Measurements from ENCODE around the gene PLEKHG2. TPM values are rescaled to one million over a fixed set of nuclear protein-coding genes. Genes with fewer than 3 reads are reported as not detected.

PLEKHG2 gene
- total RNA-seq (17.7 and 25.3 TPM in 2 replicates), polyA plus RNA-seq (34.0 and 44.0 TPM in 2 replicates)

DNA sequence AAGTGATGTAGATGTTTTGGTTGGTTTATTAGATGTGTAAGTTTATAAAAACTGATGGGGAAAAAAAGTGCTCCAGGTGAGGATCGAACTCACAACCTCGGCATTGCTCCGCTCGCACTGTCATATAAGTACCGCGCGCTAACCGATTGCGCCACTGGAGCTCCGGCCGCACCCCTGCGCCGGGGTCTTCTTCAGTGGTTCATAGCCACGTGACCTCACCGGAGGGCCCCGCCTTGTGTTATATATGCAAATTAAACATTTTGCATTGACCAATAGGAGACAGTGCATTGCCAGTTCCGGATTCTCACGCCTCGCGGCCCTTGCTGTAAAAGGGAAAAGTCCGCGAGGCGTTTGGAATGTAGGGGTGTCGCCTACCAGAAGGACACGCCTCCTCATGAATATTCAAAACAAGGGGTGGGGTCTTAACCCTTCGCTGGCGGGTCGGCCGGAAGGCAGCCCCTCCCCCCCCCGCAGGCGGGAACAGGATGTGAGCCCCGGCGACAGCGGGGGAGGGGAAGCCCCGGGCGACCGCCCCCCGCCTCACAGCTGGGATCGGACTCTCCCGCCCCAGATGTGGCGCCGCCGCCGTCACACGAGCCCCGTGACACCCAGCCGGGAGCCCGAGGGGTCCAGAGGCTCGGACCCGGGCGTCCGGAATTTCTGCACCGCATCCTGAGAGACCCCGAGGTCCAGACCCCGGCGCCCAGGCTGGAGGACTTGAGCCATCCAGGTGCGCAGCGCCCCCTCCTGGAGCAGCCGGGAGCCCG, at the start of gene PLEKHG2:
TSS of gene PLEKHG2 (plus strand) at position 570 of the 767 bp plus-strand sequence. CDS start 1,418 bp downstream, outside the sequence.
- no peaks in the 10 kb centered on the region for H3K9me2 ChIP-seq (replicated peaks; ENCODE audit: insufficient read depth)
- H3K36me3 ChIP-seq (replicated peaks; ENCODE audit: insufficient read depth, low read depth) = no peaks in the 10 kb centered on the region
- no peaks in the 10 kb centered on the region for H3K9me3 ChIP-seq (ENCODE audit: low read depth)
- WGBS (ENCODE audit: low lambda C conversion rate, missing lambda C conversion rate) = under 1% methylated on average over 49 of the region's 60 CpGs
- no peaks in the 10 kb centered on the region for H3K27me3 ChIP-seq
- peak; percentile 99 for DNase-seq (ENCODE audit: low spot score)
- H2AFZ ChIP-seq = peak within 1 kb of the TSS; percentile 72
- H3K79me2 ChIP-seq = peaks cover 59% of the 10 kb centered on the region
- H3K27ac ChIP-seq = peak within 1 kb of the TSS; percentile 100
- peaks cover 15% of the 10 kb centered on the region for H4K20me1 ChIP-seq (ENCODE audit: insufficient read depth, poor library complexity, severe bottlenecking)
- H3K4me1 ChIP-seq (ENCODE audit: insufficient read depth) = peaks cover 18% of the 10 kb centered on the region
- peak within 1 kb of the TSS; percentile 91 for H3K4me2 ChIP-seq
- H3K4me3 ChIP-seq = peak within 1 kb of the TSS; percentile 59
- TF ChIP-seq EZH2phosphoT487 (IDR thresholded peaks at IDR 0.05; ENCODE audit: low read depth, severe bottlenecking, unreplicated experiment) (no peak), EZH2 (IDR thresholded peaks at IDR 0.05; ENCODE audit: borderline replicate concordance) (no peak), CTCF (IDR thresholded peaks at IDR 0.05; ENCODE audit: poor library complexity) (peak; percentile 93)

- no peak for TF ChIP-seq CTCF (IDR thresholded peaks at IDR 0.05; ENCODE audit: poor library complexity)
- TF ChIP-seq EZH2 (IDR thresholded peaks at IDR 0.05; ENCODE audit: borderline replicate concordance) = no peak
- no peak for TF ChIP-seq EZH2phosphoT487 (IDR thresholded peaks at IDR 0.05; ENCODE audit: low read depth, severe bottlenecking, unreplicated experiment)
- 81% methylated on average over 6 of the region's 6 CpGs for WGBS (ENCODE audit: low lambda C conversion rate, missing lambda C conversion rate)
- Histone ChIP-seq H2AFZ (no peak overlapping the region), H3K27me3 (no peaks in the 10 kb centered on the region), H3K4me3 (no peak overlapping the region), H3K9me3 (ENCODE audit: low read depth) (no peaks in the 10 kb centered on the region), H3K9me2 (replicated peaks; ENCODE audit: insufficient read depth) (no peaks in the 10 kb centered on the region), H3K4me1 (ENCODE audit: insufficient read depth) (peaks cover 4% of the 10 kb centered on the region), H4K20me1 (ENCODE audit: insufficient read depth, poor library complexity, severe bottlenecking) (no peaks in the 10 kb centered on the region), H3K36me3 (replicated peaks; ENCODE audit: insufficient read depth, low read depth) (no peaks in the 10 kb centered on the region), H3K27ac (peak overlapping the region; percentile 48), H3K79me2 (peaks cover 8% of the 10 kb centered on the region), H3K4me2 (no peak overlapping the region)
- no peak for DNase-seq (ENCODE audit: low spot score)
These were observed 49.5 kb upstream of the PLEKHG2 start for GRCh38 chr19:39362682-39363657.

DNA sequence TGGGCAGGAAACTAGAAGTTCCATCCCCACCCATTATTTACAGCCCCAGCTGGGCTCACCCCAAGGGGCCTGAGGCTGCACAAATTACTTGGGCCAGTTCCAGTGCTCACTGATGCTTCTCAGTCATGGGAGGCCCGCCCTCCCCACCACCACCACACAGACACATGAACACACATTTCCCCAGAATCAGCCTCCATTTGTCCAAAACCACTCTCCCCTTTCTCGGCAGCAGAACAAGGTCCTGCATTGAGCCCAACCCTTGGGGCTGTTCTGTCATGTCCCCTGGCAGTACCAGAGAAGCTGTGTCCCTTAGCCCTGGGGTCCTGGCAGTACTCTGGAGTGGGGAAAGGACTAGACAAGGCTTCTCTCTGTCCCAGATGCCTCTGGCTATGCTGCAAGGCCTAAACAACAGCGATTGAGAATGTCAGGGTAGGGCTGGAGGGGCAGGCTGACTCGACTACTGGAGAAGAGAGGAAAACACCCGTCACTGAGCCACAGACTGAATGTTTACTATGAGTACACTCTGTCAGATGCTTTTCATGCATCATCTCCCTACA, 48.5 kb upstream of the PLEKHG2 start:
- Histone ChIP-seq H3K79me2 (peaks cover 8% of the 10 kb centered on the region), H2AFZ (no peak overlapping the region), H4K20me1 (ENCODE audit: insufficient read depth, poor library complexity, severe bottlenecking) (no peaks in the 10 kb centered on the region), H3K36me3 (replicated peaks; ENCODE audit: insufficient read depth, low read depth) (no peaks in the 10 kb centered on the region), H3K27me3 (no peaks in the 10 kb centered on the region), H3K4me2 (no peak overlapping the region), H3K9me3 (ENCODE audit: low read depth) (no peaks in the 10 kb centered on the region), H3K27ac (peak overlapping the region; percentile 66), H3K4me1 (ENCODE audit: insufficient read depth) (peaks cover 4% of the 10 kb centered on the region), H3K4me3 (no peak overlapping the region), H3K9me2 (replicated peaks; ENCODE audit: insufficient read depth) (no peaks in the 10 kb centered on the region)
- 92% methylated on average over 5 of the region's 5 CpGs for WGBS (ENCODE audit: low lambda C conversion rate, missing lambda C conversion rate)
- DNase-seq (ENCODE audit: low spot score) = no peak
- TF ChIP-seq EZH2 (IDR thresholded peaks at IDR 0.05; ENCODE audit: borderline replicate concordance) = no peak
